NCI-H82 (cell line): ENCODE results near the gene SLC9B2.
A peak's percentile ranks its signal among the peaks of the same experiment; 100 is the strongest.

Experiments
- DNase-seq: peaks from one replicate; lab custom pipeline; 2025; lab: John Stamatoyannopoulos, UW

Gene SLC9B2

DNA sequence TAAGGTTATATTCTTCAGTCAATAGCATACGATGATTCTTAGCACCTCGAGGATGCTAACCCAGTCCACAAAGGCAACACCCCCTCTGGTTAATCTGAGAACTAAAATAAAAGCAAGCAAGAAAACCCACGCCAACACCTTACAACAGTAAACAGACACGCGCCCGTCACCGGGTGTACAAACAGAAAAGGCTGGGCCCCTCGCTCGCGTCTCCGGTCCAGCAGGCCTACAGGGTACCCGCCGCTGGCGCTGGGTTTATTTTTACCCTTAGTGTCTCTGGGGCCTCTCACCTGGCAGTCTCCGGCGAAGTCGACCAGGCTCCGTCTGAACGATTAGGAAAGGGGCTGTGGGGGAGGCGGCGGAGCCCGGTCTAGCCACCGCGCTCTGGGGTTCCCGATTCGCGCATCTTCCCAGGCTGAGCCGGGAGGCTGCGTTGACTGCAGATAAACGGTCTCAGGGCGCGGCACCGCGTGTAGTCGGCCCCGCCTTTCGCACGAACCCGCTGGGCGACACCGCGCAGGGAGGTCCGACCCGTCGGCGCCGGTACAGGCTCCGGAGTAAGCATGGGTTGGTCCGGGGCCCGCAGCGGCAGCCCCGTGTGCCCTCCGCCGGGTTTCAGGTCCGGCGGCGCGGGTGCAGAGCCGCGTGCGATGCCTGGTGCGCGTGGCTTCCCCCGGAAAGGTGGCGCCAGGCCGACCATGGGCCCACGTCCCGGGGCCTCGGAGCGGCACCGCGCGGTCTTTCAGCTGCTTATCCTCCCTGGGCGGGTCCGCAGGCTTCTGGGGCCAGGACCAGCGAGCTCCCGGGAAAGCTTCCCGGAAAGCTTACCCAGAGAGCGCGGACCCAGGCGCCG is 441 bp downstream of the SLC9B2 start:
- DNase-seq, result peak; percentile 80

GRCh38 chr4:103075435-103075893 is 1.1 kb downstream of the SLC9B2 start:
- DNase-seq, result peak; percentile 42

GRCh38 chr4:103074744-103075434 is 1.7 kb downstream of the SLC9B2 start:
- peak; percentile 4 for DNase-seq

DNA sequence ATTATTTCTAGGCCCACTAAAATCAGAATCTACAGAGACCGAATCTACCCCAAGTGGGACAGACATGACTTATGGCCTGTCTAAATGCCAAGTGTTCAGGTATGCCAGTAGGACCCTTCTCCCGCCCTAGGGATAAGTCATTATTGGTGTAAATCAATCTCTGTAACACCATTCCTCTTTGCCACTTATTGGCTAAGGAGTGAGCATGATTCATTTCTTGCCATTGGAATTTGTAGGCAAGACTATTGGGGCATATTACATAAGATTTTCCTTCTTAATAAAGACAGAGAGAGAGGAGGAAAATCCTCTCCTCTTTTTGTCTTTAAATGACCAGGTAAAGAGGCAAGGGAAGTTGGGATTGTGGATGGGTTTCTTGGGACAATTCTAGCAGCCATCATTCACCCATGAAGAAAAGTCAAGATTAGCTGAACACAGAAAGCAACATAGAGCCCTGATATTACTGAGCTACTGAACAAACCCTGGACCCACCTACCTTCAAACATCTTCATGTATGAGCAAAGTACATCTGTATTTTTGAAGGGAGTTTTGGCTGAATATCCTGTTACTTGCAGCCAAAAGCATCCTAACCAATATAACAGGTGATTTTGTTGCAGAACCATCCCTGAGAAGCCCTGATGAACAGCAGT is 2.6 kb downstream of the SLC9B2 start:
- no peak for DNase-seq

DNA sequence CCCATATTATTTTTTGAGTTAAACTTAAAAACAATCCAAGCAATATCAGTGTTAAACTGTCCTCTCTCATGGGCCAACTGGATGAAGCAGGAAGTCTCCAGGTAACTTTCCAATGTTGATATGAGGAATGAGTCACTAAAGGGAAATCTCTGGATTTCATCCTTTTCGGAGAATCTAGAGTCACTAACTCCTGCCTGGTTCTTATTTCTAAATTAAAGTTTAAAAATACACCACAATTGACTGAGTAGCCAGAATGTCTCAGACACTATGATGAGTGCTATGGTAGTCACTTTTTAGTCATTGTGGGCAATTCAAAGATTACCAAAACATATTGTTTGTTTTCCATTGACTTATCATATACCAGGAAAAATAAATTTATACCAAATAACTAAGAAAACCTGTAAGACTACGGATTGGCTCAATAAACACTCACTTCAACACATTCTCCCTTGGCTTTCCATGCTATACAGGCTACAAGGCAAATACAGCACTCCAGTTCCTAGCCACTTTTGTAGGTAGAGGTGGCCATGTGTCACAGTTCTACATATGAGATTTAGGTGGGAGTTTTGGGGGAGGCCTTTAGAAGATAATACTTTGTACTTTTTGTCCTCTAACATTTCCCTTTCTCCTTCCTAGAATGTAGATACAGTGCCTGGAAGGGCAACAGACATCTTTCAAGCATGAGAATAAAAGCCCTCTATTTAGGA is 8.6 kb downstream of the SLC9B2 start:
- DNase-seq, result no peak

- no peak for DNase-seq
These were observed 16.0 kb downstream of the SLC9B2 start for GRCh38 chr4:103060453-103061148.

GRCh38 chr4:103054030-103054429 is 22.5 kb downstream of the SLC9B2 start:
- DNase-seq, result no peak

DNA sequence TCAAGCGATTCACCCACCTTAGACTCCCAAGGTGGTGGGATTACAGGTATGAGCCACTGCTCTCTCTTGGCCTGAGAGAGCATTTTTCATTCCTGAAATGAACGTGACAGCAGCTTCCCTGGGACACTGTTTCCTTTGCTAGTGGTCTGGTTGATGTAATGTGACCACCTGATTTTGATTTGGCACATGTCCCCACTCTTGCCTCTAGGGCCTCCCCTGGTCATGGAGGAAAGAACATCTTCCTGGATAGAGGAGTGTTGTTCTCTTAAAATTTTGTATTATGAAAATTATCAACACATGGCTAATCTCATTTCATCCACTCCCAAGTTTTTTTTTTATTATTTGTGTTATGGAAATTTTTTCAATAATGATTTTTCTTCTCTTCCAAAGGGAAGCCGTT is 23.8 kb downstream of the SLC9B2 start:
- no peak for DNase-seq

GRCh38 chr4:103052145-103052544 is 24.4 kb downstream of the SLC9B2 start:
- no peak for DNase-seq

DNA sequence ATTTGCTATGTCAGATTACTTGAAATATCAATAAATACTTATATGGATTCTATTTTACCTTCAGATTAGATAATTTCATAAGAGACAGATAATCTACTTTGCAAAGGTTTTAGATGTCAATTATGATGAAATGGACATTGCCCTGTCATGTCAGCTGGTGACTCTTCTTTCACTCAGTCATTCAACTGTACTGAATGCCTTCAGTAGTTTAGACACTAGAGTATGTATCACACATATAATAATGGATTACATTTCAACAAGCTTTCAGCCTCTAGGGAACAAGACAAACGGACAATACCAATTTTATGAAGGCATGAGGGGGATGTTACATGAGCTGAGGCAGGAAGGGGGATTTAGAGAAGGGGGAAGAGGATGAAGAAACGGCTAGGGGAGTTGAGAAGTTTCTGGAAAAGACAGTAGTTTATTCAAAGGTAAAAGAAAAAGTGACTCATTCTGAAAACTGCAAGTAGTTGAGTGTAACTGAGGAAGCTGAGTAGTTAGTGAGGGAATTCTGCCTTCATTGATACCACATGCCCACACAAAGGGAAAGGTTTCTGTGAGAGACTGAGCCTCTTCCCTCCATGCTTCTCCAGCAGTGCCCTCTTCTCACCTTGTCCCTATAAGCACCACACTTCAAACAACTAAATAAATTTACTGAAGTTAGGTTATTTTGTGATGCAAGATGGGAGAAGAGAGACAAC is 25.7 kb downstream of the SLC9B2 start:
- DNase-seq, result no peak

GRCh38 chr4:103046416-103047290 is 29.9 kb downstream of the SLC9B2 start:
- DNase-seq, result peak; percentile 62

GRCh38 chr4:103044183-103044582 is 32.4 kb downstream of the SLC9B2 start:
- DNase-seq, result no peak

GRCh38 chr4:103036169-103036568 is 40.4 kb downstream of the SLC9B2 start:
- DNase-seq, result no peak

DNA sequence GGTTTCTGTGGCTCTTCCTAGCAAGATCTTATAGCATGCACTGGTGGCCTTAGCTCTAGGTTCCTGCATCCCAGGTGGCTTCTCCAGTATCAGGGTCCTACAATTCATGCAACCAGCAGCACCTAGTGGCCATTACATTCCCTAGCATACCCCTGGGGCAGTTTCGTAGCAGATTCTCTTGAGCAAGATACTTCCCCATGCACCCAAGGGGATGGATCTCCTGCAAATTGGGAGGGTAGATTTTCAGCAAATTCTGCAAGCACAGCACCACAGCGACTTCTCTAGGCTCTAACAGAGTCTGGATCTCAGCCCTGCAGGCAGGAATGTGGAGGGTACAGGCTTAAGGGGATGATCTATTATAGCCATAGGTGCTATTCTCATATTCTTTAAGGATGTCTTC is 44.0 kb downstream of the SLC9B2 start:
- DNase-seq, result peak; percentile 61

GRCh38 chr4:103030791-103031190 is 45.8 kb downstream of the SLC9B2 start:
- no peak for DNase-seq

- no peak for DNase-seq
These were observed 47.3 kb downstream of the SLC9B2 start for GRCh38 chr4:103029300-103029699.

GRCh38 chr4:103026868-103027267 is 49.7 kb downstream of the SLC9B2 start:
- DNase-seq, result no peak

DNA sequence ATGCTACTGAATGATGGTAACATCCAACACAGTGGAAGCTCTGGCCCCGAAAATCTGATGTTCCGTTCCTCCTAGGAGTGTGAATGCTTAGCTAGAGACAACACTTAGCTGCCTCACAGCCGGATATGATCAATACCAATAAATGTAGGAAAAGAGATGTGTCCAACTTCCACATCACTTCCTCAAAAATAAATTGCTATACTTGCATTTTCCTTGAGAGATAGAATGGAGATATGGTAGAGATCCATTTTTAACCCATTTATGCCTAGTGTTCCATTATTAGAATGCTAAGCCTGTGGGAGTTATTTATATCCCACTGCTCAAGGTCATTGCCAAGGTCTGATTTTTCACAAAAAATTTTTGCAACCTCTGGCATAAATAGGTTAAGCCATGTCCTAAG is 51.6 kb downstream of the SLC9B2 start:
- DNase-seq, result no peak

DNA sequence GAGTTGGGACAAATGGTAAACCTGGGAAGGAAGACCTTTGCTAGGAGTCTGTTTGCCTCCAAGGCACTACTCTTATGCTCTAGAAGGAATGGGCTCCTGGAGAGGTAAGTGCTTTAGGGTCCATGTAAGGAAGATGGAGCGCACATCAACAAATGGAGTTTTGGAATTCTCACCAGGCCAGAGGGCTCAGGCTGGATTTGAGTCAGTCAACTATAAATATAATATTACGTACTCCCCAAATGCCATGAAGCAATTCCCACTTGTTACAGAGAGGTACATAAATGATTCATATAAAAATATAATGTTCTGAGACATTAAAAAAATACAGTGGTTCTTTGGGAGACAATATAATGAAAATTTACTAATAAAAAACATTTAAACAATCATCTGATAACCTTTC is 55.4 kb downstream of the SLC9B2 start:
- no peak for DNase-seq
